Measurements from ENCODE around the gene ZNF276. TPM values are rescaled to one million over a fixed set of nuclear protein-coding genes. Genes with fewer than 3 reads are reported as not detected.

Gene ZNF276
- total RNA-seq, 4 donors from 2014 or later, result 16.7 to 45.8 (median 18.2) TPM

DNA sequence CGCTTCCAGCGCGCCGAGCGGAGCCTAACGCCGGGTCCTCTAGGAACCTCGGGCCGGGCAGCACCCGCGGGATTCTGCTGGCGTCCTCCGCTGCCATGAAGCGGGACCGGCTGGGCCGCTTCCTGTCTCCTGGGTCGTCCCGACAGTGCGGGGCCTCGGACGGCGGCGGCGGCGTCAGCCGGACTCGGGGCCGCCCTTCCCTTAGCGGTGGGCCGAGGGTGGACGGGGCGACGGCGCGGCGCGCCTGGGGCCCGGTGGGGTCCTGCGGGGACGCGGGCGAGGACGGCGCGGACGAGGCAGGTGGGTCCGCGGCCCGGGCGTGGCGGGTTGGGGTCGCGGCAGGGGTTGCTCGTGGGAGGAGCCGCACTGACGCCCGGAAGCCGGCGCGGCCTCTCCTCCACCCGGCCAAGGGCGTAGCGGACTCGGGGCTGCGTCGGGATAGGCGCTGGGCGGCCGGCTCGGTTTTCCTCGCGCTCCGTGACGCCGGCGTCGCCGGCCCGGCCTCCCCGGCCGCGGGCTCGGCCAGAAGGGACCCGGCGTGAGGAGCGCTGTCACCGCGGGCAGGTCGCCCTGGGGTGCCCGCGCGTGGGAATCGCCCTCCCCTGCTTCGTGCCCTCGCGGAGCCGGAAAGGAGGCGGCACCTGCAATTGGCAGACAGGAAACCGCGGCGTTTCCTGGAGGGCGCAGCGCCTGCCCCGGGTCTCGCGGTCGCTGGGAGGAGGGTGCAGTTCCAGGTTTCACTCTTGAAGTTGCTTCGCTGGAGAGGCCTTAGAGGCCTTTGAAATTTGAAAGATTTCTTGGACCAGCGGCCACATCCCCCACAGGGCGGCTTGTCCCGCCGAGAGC, 432 bp downstream of the ZNF276 start:
- peak; percentile 40 for ATAC-seq
- WGBS, 2 donors (ENCODE audit: low coverage in 1 of 2), result no CpG with 5 or more reads among the region's 112 CpGs
- H3K27ac ChIP-seq, result peak overlapping the region; percentile 90 to 94 (median 93)
- H3K36me3 ChIP-seq, result peaks cover 0 to 41% of the 10 kb centered on the region in 2 donors
- H3K27me3 ChIP-seq, result no peaks in the 10 kb centered on the region
- no peaks in the 10 kb centered on the region for H3K9me3 ChIP-seq
- H3K4me1 ChIP-seq, result peaks cover 0 to 51% (median 27%) of the 10 kb centered on the region in 3 donors
- peak; percentile 55 for TF ChIP-seq POLR2AphosphoS5 (IDR thresholded peaks at IDR 0.05)
- peak in 1 of 2 donors; percentile 28 for TF ChIP-seq POLR2A (IDR thresholded peaks at IDR 0.05)
- TF ChIP-seq, protein P1, sequence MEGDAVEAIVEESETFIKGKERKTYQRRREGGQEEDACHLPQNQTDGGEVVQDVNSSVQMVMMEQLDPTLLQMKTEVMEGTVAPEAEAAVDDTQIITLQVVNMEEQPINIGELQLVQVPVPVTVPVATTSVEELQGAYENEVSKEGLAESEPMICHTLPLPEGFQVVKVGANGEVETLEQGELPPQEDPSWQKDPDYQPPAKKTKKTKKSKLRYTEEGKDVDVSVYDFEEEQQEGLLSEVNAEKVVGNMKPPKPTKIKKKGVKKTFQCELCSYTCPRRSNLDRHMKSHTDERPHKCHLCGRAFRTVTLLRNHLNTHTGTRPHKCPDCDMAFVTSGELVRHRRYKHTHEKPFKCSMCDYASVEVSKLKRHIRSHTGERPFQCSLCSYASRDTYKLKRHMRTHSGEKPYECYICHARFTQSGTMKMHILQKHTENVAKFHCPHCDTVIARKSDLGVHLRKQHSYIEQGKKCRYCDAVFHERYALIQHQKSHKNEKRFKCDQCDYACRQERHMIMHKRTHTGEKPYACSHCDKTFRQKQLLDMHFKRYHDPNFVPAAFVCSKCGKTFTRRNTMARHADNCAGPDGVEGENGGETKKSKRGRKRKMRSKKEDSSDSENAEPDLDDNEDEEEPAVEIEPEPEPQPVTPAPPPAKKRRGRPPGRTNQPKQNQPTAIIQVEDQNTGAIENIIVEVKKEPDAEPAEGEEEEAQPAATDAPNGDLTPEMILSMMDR (IDR thresholded peaks at IDR 0.05), result peak in 1 of 4 experiments; percentile 2
- no peak for TF ChIP-seq EP300 (IDR thresholded peaks at IDR 0.05)
- peak overlapping the region; percentile 84 to 86 for H3K4me3 ChIP-seq

DNA sequence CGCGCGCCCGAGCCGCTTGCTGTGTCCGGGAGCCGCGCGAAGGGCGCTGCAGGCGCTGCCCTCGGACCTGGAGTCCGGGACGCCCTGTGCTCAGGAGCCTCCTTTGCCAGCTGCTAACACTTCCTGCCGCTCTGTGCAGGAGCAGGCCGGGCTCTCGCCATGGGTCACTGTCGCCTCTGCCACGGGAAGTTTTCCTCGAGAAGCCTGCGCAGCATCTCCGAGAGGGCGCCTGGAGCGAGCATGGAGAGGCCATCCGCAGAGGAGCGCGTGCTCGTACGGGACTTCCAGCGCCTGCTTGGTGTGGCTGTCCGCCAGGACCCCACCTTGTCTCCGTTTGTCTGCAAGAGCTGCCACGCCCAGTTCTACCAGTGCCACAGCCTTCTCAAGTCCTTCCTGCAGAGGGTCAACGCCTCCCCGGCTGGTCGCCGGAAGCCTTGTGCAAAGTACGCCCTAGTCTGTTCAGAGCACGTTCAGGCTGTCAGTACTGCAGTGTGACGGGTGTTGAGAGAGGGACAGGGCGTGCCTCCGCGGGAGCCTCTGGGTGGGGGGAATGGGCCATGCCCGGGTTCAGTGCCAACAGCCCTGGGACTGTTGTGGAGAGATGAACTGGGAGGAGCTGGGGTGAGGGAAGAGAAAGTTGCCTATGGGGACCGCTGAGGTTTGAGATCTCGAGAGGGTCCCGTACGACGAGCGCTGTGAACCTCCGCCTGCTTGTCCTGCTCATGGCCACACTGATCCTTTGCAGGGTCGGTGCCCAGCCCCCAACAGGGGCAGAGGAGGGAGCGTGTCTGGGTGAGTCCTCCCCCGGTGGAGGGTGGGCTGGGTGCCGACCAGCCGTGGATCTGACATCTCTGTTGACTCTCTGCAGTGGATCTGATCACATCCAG, 1.3 kb downstream of the ZNF276 start:
- 40% methylated on average over 1 of the region's 56 CpGs; no CpG with 5 or more reads in 1 of the 2 donors for WGBS, 2 donors (ENCODE audit: low coverage in 1 of 2)
- Histone ChIP-seq H3K4me3 (peak overlapping the region; percentile 84 to 86), H3K36me3 (peaks cover 0 to 50% of the 10 kb centered on the region in 2 donors), H3K27me3 (no peaks in the 10 kb centered on the region), H3K27ac (peak overlapping the region; percentile 90 to 94 (median 93)), H3K4me1 (peaks cover 0 to 51% (median 27%) of the 10 kb centered on the region in 3 donors), H3K9me3 (no peaks in the 10 kb centered on the region)
- ATAC-seq, result peak; percentile 16
- no peak for TF ChIP-seq EP300 (IDR thresholded peaks at IDR 0.05)
- TF ChIP-seq POLR2A (IDR thresholded peaks at IDR 0.05), result no peak

DNA sequence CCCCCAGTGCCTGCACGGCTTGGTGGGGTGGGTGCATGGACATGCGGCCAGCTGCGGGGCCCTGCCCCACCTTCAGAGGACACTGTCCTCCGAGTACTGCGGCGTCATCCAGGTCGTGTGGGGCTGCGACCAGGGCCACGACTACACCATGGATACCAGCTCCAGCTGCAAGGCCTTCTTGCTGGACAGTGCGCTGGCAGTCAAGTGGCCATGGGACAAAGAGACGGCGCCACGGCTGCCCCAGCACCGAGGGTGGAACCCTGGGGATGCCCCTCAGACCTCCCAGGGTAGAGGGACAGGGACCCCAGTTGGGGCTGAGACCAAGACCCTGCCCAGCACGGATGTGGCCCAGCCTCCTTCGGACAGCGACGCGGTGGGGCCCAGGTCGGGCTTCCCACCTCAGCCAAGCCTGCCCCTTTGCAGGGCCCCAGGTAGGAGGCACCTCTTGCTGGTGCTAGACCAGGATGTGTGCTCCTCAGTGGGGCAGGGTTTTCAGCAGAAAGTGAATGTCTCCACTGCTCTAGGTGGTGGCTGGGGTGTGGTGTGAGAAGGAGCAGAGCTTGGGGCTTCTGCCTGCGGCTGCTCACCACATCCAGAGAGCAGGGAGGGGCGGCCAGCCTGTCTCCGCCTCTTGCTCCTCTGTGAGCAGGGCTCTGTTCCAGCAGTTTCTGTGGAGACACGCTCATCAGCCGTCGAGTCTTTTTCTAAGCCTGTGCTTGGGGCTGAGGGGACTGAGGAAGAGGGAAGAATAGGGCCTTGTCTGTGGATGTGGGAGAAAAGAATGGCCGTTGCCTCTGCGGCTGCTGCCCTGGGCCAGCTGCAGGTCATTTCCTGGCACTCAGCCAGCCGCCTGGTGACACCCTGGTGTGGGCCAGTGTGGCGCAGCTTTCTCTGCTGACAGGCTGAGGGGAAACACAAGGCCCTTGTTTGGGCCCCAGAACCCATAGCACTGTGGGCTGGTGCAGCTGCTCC, 2.2 kb downstream of the ZNF276 start:
- TF ChIP-seq EP300 (IDR thresholded peaks at IDR 0.05) (no peak), POLR2AphosphoS5 (IDR thresholded peaks at IDR 0.05) (no peak), POLR2A (IDR thresholded peaks at IDR 0.05) (no peak)
- TF ChIP-seq, protein P1 (IDR thresholded peaks at IDR 0.05), result no peak
- Histone ChIP-seq H3K4me1 (peaks cover 0 to 51% (median 27%) of the 10 kb centered on the region in 3 donors), H3K4me3 (peak overlapping the region in 1 of 2 donors; percentile 84), H3K9me3 (no peaks in the 10 kb centered on the region), H3K27ac (peak overlapping the region in 3 of 4 donors; percentile 90 to 94 (median 94)), H3K36me3 (peaks cover 0 to 57% of the 10 kb centered on the region in 2 donors), H3K27me3 (no peaks in the 10 kb centered on the region)
- ATAC-seq, result no peak
- WGBS, 2 donors (ENCODE audit: low coverage in 1 of 2), result 40 to 67% methylated on average over 6 to 7 of the region's 30 CpGs

DNA sequence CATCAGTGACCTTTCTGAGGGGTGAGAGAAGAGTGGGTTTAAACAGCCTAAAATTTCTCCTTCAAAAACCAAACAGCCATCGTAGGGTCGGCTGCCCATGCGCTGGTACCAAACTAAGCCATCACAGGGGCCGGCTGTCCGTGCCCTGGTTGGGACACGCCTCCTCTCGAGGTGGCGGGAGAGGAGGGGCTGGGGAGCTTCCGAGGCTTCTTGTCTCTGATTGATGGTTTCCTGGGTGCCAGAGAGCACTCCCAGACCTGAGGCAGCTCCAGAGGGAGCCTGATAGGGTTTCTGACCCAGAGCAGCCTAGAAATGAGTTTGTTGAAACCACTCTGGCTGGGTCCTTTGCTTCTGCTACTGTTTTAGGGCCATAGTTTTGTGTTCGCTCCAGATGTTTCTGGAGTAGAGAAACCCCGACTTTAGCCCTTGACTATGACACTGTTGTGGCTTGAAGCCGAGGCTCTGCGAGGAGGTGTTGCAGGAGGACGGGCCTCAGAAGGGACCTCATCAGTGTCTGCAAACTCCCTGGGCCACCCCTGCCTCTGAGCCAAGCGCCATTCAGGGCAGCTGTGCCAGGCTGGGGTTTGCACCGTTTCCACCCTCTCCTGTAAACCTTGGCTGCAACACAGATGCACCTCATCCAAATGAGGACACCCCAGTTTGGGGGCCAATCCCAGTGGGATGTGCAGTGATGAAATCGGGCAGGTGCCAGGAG, 6.2 kb downstream of the ZNF276 start:
- H3K4me3 ChIP-seq, result no peak overlapping the region
- TF ChIP-seq POLR2AphosphoS5 (IDR thresholded peaks at IDR 0.05), result no peak
- no peak for TF ChIP-seq POLR2A (IDR thresholded peaks at IDR 0.05)
- no peak for TF ChIP-seq EP300 (IDR thresholded peaks at IDR 0.05)
- TF ChIP-seq, protein P1 (IDR thresholded peaks at IDR 0.05), result no peak
- no peak overlapping the region for H3K27ac ChIP-seq
- H3K9me3 ChIP-seq, result no peaks in the 10 kb centered on the region
- no peak for ATAC-seq
- H3K4me1 ChIP-seq, result peaks cover 0 to 21% (median 16%) of the 10 kb centered on the region in 3 donors
- 93 to 100% methylated on average over 2 to 6 of the region's 17 CpGs for WGBS, 2 donors (ENCODE audit: low coverage in 1 of 2)
- H3K27me3 ChIP-seq, result no peaks in the 10 kb centered on the region
- peaks cover 0 to 97% of the 10 kb centered on the region in 2 donors for H3K36me3 ChIP-seq

Data from gastroesophageal sphincter (tissue), 4 donors.